Astrocyte (in vitro differentiated cells and primary cell): Measurements from ENCODE around the gene GAB2. TPM values are rescaled to one million over a fixed set of nuclear protein-coding genes. Genes with fewer than 3 reads are reported as not detected.

Source experiments
- DNase-seq: peaks from one replicate; pipeline ENCODE4 v3.0.0-alpha.2; 2010; ENCODE audit warnings: low read depth
- FAIRE-seq: peaks from 2 replicates; lab custom pipeline; 2011; peaks lifted over from hg19 to GRCh38; lab: Jason Lieb, UNC
- H2AFZ ChIP-seq: 2 replicates; pipeline ENCODE4 v1.6.0; 2012; ENCODE audit warnings: low read depth, low read length, inconsistent platforms
- H3K27ac ChIP-seq: 2 replicates; pipeline ENCODE4 v1.5.1; 2011; ENCODE audit warnings: low read depth, low read length, inconsistent platforms
- H3K27me3 ChIP-seq: 2 replicates; pipeline ENCODE4 v1.6.0; 2011; ENCODE audit warnings: low read length, inconsistent platforms; ENCODE audit not compliant: insufficient read depth
- H3K36me3 ChIP-seq: 2 replicates; pipeline ENCODE4 v1.5.1; 2011; ENCODE audit warnings: low read length, inconsistent platforms; ENCODE audit not compliant: insufficient read depth
- H3K4me1 ChIP-seq: 2 replicates; pipeline ENCODE4 v1.5.1; 2011; ENCODE audit warnings: low read length, inconsistent platforms; ENCODE audit not compliant: insufficient read depth
- H3K4me2 ChIP-seq: 2 replicates; pipeline ENCODE4 v1.6.0; 2012; ENCODE audit warnings: low read length, inconsistent platforms
- H3K4me3 ChIP-seq: 2 replicates; pipeline ENCODE4 v1.5.1; 2011; ENCODE audit warnings: low read depth, mild to moderate bottlenecking, low read length, inconsistent platforms; ENCODE audit not compliant: insufficient read depth
- H3K79me2 ChIP-seq: 2 replicates; pipeline ENCODE4 v1.6.0; 2012; ENCODE audit warnings: mild to moderate bottlenecking, low read length, inconsistent platforms; ENCODE audit not compliant: insufficient read depth
- H3K9ac ChIP-seq: 2 replicates; pipeline ENCODE4 v1.6.0; 2012; ENCODE audit warnings: mild to moderate bottlenecking, low read length, inconsistent platforms
- H3K9me3 ChIP-seq: 2 replicates; pipeline ENCODE4 v1.5.1; 2012; ENCODE audit warnings: low read depth, mild to moderate bottlenecking, low read length, inconsistent platforms; ENCODE audit not compliant: insufficient read depth
- H4K20me1 ChIP-seq: 2 replicates; pipeline ENCODE4 v1.6.0; 2012; ENCODE audit warnings: low read length, inconsistent platforms; ENCODE audit not compliant: insufficient read depth
- H3K27ac Mint-ChIP-seq: one replicate; pipeline ENCODE4 v1.8.0; 2021; ENCODE audit warnings: mild to moderate bottlenecking, mixed read lengths; ENCODE audit not compliant: unreplicated experiment
- H3K27me3 Mint-ChIP-seq: one replicate; pipeline ENCODE4 v1.8.0; 2021; ENCODE audit warnings: low read depth, mixed read lengths; ENCODE audit not compliant: unreplicated experiment
- H3K36me3 Mint-ChIP-seq: one replicate; pipeline ENCODE4 v1.8.0; 2021; ENCODE audit warnings: low read depth, mixed read lengths; ENCODE audit not compliant: unreplicated experiment
- H3K4me1 Mint-ChIP-seq: one replicate; pipeline ENCODE4 v1.8.0; 2021; ENCODE audit warnings: low read depth, mixed read lengths; ENCODE audit not compliant: unreplicated experiment
- H3K4me3 Mint-ChIP-seq: one replicate; pipeline ENCODE4 v1.8.0; 2021; ENCODE audit warnings: mild to moderate bottlenecking, moderate library complexity, mixed read lengths; ENCODE audit not compliant: unreplicated experiment
- H3K9me3 Mint-ChIP-seq: one replicate; pipeline ENCODE4 v1.8.0; 2021; ENCODE audit warnings: mild to moderate bottlenecking, mixed read lengths; ENCODE audit not compliant: unreplicated experiment
- CTCF ChIP-seq: IDR thresholded peaks from 2 replicates; pipeline ENCODE4 v1.5.1; 2011; ENCODE audit warnings: low read depth, mild to moderate bottlenecking, inconsistent platforms, low read length, moderate library complexity; ENCODE audit not compliant: insufficient read depth
- EZH2 ChIP-seq: IDR thresholded peaks from 2 replicates; pipeline ENCODE4 v1.6.1; 2012; ENCODE audit warnings: mild to moderate bottlenecking, low read length, inconsistent platforms; ENCODE audit not compliant: insufficient read depth
- total RNA-seq: library from RNA; stranded (reverse); gene quantifications from 2 replicates; pipeline ENCODE4 v1.2.1, GENCODE V29; 2021

Gene GAB2
- total RNA-seq, 1 donor from 2014 or later, result 18.2 TPM

- Mint-ChIP-seq H3K27me3 (no peaks in the 10 kb centered on the region), H3K27ac (peak overlapping the region; percentile 83), H3K4me3 (no peak overlapping the region), H3K4me1 (peaks cover 10% of the 10 kb centered on the region), H3K36me3 (peaks cover 37% of the 10 kb centered on the region), H3K9me3 (peaks cover 3% of the 10 kb centered on the region)
- Histone ChIP-seq H3K27ac (no peak overlapping the region), H3K79me2 (peaks cover 14% of the 10 kb centered on the region), H3K4me3 (no peak overlapping the region), H2AFZ (no peak overlapping the region), H3K9ac (no peak overlapping the region), H3K4me2 (no peak overlapping the region), H3K9me3 (no peaks in the 10 kb centered on the region), H3K36me3 (peaks cover 3% of the 10 kb centered on the region), H3K27me3 (no peaks in the 10 kb centered on the region), H4K20me1 (peaks cover 58% of the 10 kb centered on the region), H3K4me1 (no peaks in the 10 kb centered on the region)
- TF ChIP-seq EZH2, result no peak
- DNase-seq (no peak), FAIRE-seq (no peak)
These were observed 209.1 kb downstream of the GAB2 start for GRCh38 chr11:78208257-78209165.

- Histone ChIP-seq H3K4me1 (no peaks in the 10 kb centered on the region), H2AFZ (no peak overlapping the region), H3K9me3 (no peaks in the 10 kb centered on the region), H3K9ac (no peak overlapping the region), H3K79me2 (peaks cover 6% of the 10 kb centered on the region), H3K27ac (no peak overlapping the region), H4K20me1 (peaks cover 55% of the 10 kb centered on the region), H3K27me3 (no peaks in the 10 kb centered on the region), H3K4me3 (no peak overlapping the region), H3K4me2 (no peak overlapping the region), H3K36me3 (peaks cover 3% of the 10 kb centered on the region)
- no peak for TF ChIP-seq EZH2
- TF ChIP-seq CTCF, result no peak
- H3K36me3 Mint-ChIP-seq, result peaks cover 43% of the 10 kb centered on the region
- DNase-seq (no peak), FAIRE-seq (no peak)
- peaks cover 13% of the 10 kb centered on the region for H3K4me1 Mint-ChIP-seq
- H3K27me3 Mint-ChIP-seq, result no peaks in the 10 kb centered on the region
- peaks cover 3% of the 10 kb centered on the region for H3K9me3 Mint-ChIP-seq
- no peak overlapping the region for H3K27ac Mint-ChIP-seq
- no peak overlapping the region for H3K4me3 Mint-ChIP-seq
These were observed 209.9 kb downstream of the GAB2 start for GRCh38 chr11:78207532-78208256.

- no peak overlapping the region for H3K4me2 ChIP-seq
- Mint-ChIP-seq H3K36me3 (peaks cover 44% of the 10 kb centered on the region), H3K9me3 (peaks cover 3% of the 10 kb centered on the region), H3K4me1 (peaks cover 15% of the 10 kb centered on the region), H3K27me3 (no peaks in the 10 kb centered on the region), H3K4me3 (no peak overlapping the region), H3K27ac (no peak overlapping the region)
- H3K4me3 ChIP-seq, result no peak overlapping the region
- peaks cover 10% of the 10 kb centered on the region for H3K36me3 ChIP-seq
- H3K79me2 ChIP-seq, result no peaks in the 10 kb centered on the region
- no peaks in the 10 kb centered on the region for H3K4me1 ChIP-seq
- peaks cover 59% of the 10 kb centered on the region for H4K20me1 ChIP-seq
- H3K27ac ChIP-seq, result no peak overlapping the region
- no peaks in the 10 kb centered on the region for H3K9me3 ChIP-seq
- DNase-seq (no peak), FAIRE-seq (no peak)
- TF ChIP-seq EZH2 (no peak), CTCF (no peak)
- H2AFZ ChIP-seq, result no peak overlapping the region
- no peaks in the 10 kb centered on the region for H3K27me3 ChIP-seq
- no peak overlapping the region for H3K9ac ChIP-seq
These were observed 211.9 kb downstream of the GAB2 start for GRCh38 chr11:78205691-78206090.
